ENCODE results near the gene ARHGAP6.

GRCh38 chrX:11446949-11447348 is 218.8 kb downstream of the ARHGAP6 start:
- TF ChIP-seq CTCF (conservative IDR thresholded peaks at IDR 0.05) (no peak), ZFX (IDR thresholded peaks at IDR 0.05) (no peak)

Measured in C4-2B (cell line).